H1 (cell line): ENCODE measurements around the gene UBL4A. TPM values are rescaled to one million over a fixed set of nuclear protein-coding genes. Genes with fewer than 3 reads are reported as not detected.

Experiments used
- CTCF ChIA-PET: fragments of 300-600 bp; sonication (Branson Sonifier 250); formaldehyde crosslinking; loops from one replicate; lab custom pipeline; 2021; ENCODE audit not compliant: partially characterized antibody; lab: Charles Lee
- POLR2A ChIA-PET: fragments of 300-600 bp; sonication (Branson Sonifier 250); formaldehyde crosslinking; loops from one replicate; lab custom pipeline; 2021; ENCODE audit warnings: inconsistent platforms; ENCODE audit not compliant: partially characterized antibody; lab: Charles Lee
- DNase-seq, 2 experiments: peaks; one replicate each; pipeline versions ENCODE4 v3.0.0 to v3.0.0-alpha.2; 2010 to 2022; ENCODE audit warnings: low spot score in 2 of 2, low read depth in 1 of 2, mixed read lengths in 1 of 2
- FAIRE-seq: peaks from 2 replicates; lab custom pipeline; 2011; peaks lifted over from hg19 to GRCh38; lab: Jason Lieb, UNC
- H2AFZ ChIP-seq: 2 replicates; pipeline ENCODE4 v1.8.1; 2012; ENCODE audit warnings: low read length, inconsistent platforms
- H2AK5ac ChIP-seq: 2 replicates; pipeline ENCODE4 v1.6.1; 2013; ENCODE audit warnings: low read depth, low read length
- H2BK120ac ChIP-seq: replicated peaks from 2 replicates; pipeline ENCODE3; 2013; ENCODE audit warnings: low read depth, low read length, inconsistent platforms
- H2BK12ac ChIP-seq: 2 replicates; pipeline ENCODE4 v1.6.1; 2013; ENCODE audit warnings: low read depth, low read length
- H2BK15ac ChIP-seq: 2 replicates; pipeline ENCODE4 v1.6.1; 2013; ENCODE audit warnings: low read length
- H2BK20ac ChIP-seq: 2 replicates; pipeline ENCODE4 v1.6.1; 2013; ENCODE audit warnings: low read length
- H2BK5ac ChIP-seq: 2 replicates; pipeline ENCODE4 v1.6.1; 2013; ENCODE audit warnings: low read depth, low read length
- H3K14ac ChIP-seq: 2 replicates; pipeline ENCODE4 v1.6.1; 2013; ENCODE audit warnings: inconsistent platforms; ENCODE audit not compliant: insufficient read length
- H3K18ac ChIP-seq: 2 replicates; pipeline ENCODE4 v1.6.1; 2013; ENCODE audit warnings: low read length; ENCODE audit errors: extremely low read depth
- H3K23ac ChIP-seq: 2 replicates; pipeline ENCODE4 v1.6.1; 2013; ENCODE audit warnings: inconsistent platforms; ENCODE audit not compliant: insufficient read length
- H3K23me2 ChIP-seq: 2 replicates; pipeline ENCODE4 v1.6.1; 2013; ENCODE audit warnings: low read depth, low read length
- H3K27ac ChIP-seq: 2 replicates; pipeline ENCODE4 v1.6.1; 2011; ENCODE audit warnings: low read depth, low read length, inconsistent platforms
- H3K27me3 ChIP-seq, 4 experiments: replicated peaks in 1 of 4; 1 replicate in 1 of 4; 2 replicates in 3 of 4; pipeline versions ENCODE4 v1.6.1 to v1.8.1; 2011 to 2013; ENCODE audit warnings: low read length in 3 of 4, mild to moderate bottlenecking in 3 of 4, inconsistent platforms in 2 of 4, mixed read lengths in 2 of 4, moderate library complexity in 1 of 4; ENCODE audit not compliant: control insufficient read depth in 3 of 4, insufficient read depth in 3 of 4; ENCODE audit errors: extremely low read depth in 1 of 4
- H3K36me3 ChIP-seq, 4 experiments: 2 replicates each; pipeline versions ENCODE4 v1.6.1 to v1.8.1; 2011 to 2013; ENCODE audit warnings: mild to moderate bottlenecking in 4 of 4, low read length in 3 of 4, moderate library complexity in 2 of 4, control low read depth in 1 of 4, inconsistent platforms in 1 of 4; ENCODE audit not compliant: insufficient read depth in 4 of 4, control insufficient read depth in 2 of 4
- H3K4ac ChIP-seq: replicated peaks from 2 replicates; pipeline ENCODE3; 2013; ENCODE audit warnings: low read length, low read depth, mixed read lengths, inconsistent platforms; ENCODE audit not compliant: insufficient read length
- H3K4me1 ChIP-seq, 4 experiments: replicated peaks in 1 of 4; 1 replicate in 1 of 4; 2 replicates in 3 of 4; pipeline versions ENCODE4 v1.6.1 to v1.8.1; 2011 to 2013; ENCODE audit warnings: low read length in 3 of 4, inconsistent platforms in 2 of 4, mixed read lengths in 1 of 4; ENCODE audit not compliant: insufficient read depth in 4 of 4, control insufficient read depth in 3 of 4
- H3K4me2 ChIP-seq, 2 experiments: 2 replicates each; pipeline versions ENCODE4 v1.6.1 to v1.8.1; 2011 to 2013; ENCODE audit warnings: low read depth in 2 of 2, low read length in 2 of 2, control low read depth in 1 of 2, inconsistent platforms in 1 of 2, mild to moderate bottlenecking in 1 of 2; ENCODE audit not compliant: insufficient read depth in 1 of 2
- H3K4me3 ChIP-seq, 4 experiments: fragments of 200-600, 300-600 bp in 1 of 4; sonication (generic), shearing (Covaris generic), sonication (Bioruptor Twin) in 1 of 4; 2 replicates each; pipeline versions ENCODE4 v1.5.1 to v1.8.1; 2011 to 2016; ENCODE audit warnings: low read length in 4 of 4, low read depth in 3 of 4, control low read depth in 2 of 4, inconsistent platforms in 2 of 4, mild to moderate bottlenecking in 2 of 4, mixed read lengths in 1 of 4, moderate library complexity in 1 of 4; ENCODE audit not compliant: insufficient read depth in 2 of 4; ENCODE audit errors: extremely low read depth in 1 of 4
- H3K56ac ChIP-seq: replicated peaks from 2 replicates; pipeline ENCODE3; 2013; ENCODE audit warnings: low read depth, mild to moderate bottlenecking, mixed read lengths, low read length, inconsistent platforms; ENCODE audit not compliant: insufficient read length
- H3K79me1 ChIP-seq: 2 replicates; pipeline ENCODE4 v1.6.1; 2013; ENCODE audit warnings: low read depth, low read length, control low read depth
- H3K79me2 ChIP-seq, 2 experiments: 2 replicates each; pipeline versions ENCODE4 v1.6.1 to v1.8.1; 2012 to 2013; ENCODE audit warnings: low read length in 2 of 2, mild to moderate bottlenecking in 2 of 2, inconsistent platforms in 1 of 2; ENCODE audit not compliant: insufficient read depth in 2 of 2, control insufficient read depth in 1 of 2
- H3K9ac ChIP-seq, 4 experiments: replicated peaks in 1 of 4; 1 replicate in 1 of 4; 2 replicates in 3 of 4; pipeline versions ENCODE4 v1.6.1 to v1.8.1; 2011 to 2013; ENCODE audit warnings: low read depth in 3 of 4, low read length in 3 of 4, control low read depth in 2 of 4, mild to moderate bottlenecking in 2 of 4, moderate library complexity in 2 of 4, inconsistent platforms in 1 of 4; ENCODE audit errors: extremely low read depth in 1 of 4
- H3K9me3 ChIP-seq, 2 experiments: 2 replicates each; pipeline versions ENCODE4 v1.6.1 to v1.8.1; 2012 to 2013; ENCODE audit warnings: mild to moderate bottlenecking in 2 of 2, moderate library complexity in 2 of 2, control low read depth in 1 of 2, inconsistent platforms in 1 of 2, low read depth in 1 of 2, low read length in 1 of 2, mixed read lengths in 1 of 2; ENCODE audit not compliant: insufficient read depth in 2 of 2
- H4K20me1 ChIP-seq, 2 experiments: replicated peaks in 1 of 2; 2 replicates each; pipeline versions ENCODE3 to v1.8.1; 2011 to 2013; ENCODE audit warnings: inconsistent platforms in 2 of 2, low read length in 2 of 2, mild to moderate bottlenecking in 1 of 2; ENCODE audit not compliant: insufficient read depth in 2 of 2, control insufficient read depth in 1 of 2
- H4K5ac ChIP-seq: 2 replicates; pipeline ENCODE4 v1.6.1; 2013; ENCODE audit warnings: low read length, low read depth, mixed read lengths, inconsistent platforms; ENCODE audit not compliant: insufficient read length
- H4K8ac ChIP-seq: 2 replicates; pipeline ENCODE4 v1.8.0; 2013; ENCODE audit warnings: mild to moderate bottlenecking, moderate library complexity, low read length, inconsistent platforms; ENCODE audit not compliant: insufficient read depth; ENCODE audit errors: extremely low read depth
- H4K91ac ChIP-seq: replicated peaks from 2 replicates; pipeline ENCODE3; 2013; ENCODE audit warnings: low read length, mixed read lengths, inconsistent platforms; ENCODE audit not compliant: insufficient read length
- CHD1 ChIP-seq: IDR thresholded peaks from 2 replicates; pipeline ENCODE4 v1.6.1; 2012; ENCODE audit warnings: low read depth, low read length, improper control_type of control experiment
- CHD2 ChIP-seq: IDR thresholded peaks from 2 replicates; pipeline ENCODE4 v1.6.1; 2012; ENCODE audit warnings: low read length, improper control_type of control experiment
- FOSL1 ChIP-seq: IDR thresholded peaks from 2 replicates; pipeline ENCODE4 v1.6.1; 2011; ENCODE audit warnings: mild to moderate bottlenecking, low read depth, low read length, moderate library complexity; ENCODE audit not compliant: insufficient read depth
- GABPA ChIP-seq: IDR thresholded peaks from 2 replicates; pipeline ENCODE4 v1.6.1; 2011; ENCODE audit warnings: mild to moderate bottlenecking, low read length, moderate library complexity, borderline replicate concordance; ENCODE audit not compliant: insufficient read depth
- SAP30 ChIP-seq: fragments of 300-600 bp; sonication (generic); IDR thresholded peaks from 2 replicates; pipeline ENCODE4 v1.7.1; 2012; ENCODE audit warnings: low read length, moderate library complexity, mild to moderate bottlenecking, inconsistent platforms; ENCODE audit not compliant: insufficient read depth, insufficient replicate concordance
- SP2 ChIP-seq: IDR thresholded peaks from 2 replicates; pipeline ENCODE4 v1.6.1; 2012; ENCODE audit warnings: mild to moderate bottlenecking, low read length, inconsistent platforms
- SP4 ChIP-seq: IDR thresholded peaks from 2 replicates; pipeline ENCODE4 v1.6.1; 2012; ENCODE audit warnings: low read length, inconsistent platforms
- SRF ChIP-seq: IDR thresholded peaks from 2 replicates; pipeline ENCODE4 v1.6.1; 2011; ENCODE audit warnings: mild to moderate bottlenecking, low read depth, low read length, moderate library complexity
- TAF7 ChIP-seq: optimal IDR thresholded peaks from 2 replicates; pipeline ENCODE3; 2011; ENCODE audit warnings: low read depth, mild to moderate bottlenecking, inconsistent platforms, low read length, moderate library complexity, borderline replicate concordance
- ZNF274 ChIP-seq: IDR thresholded peaks from 2 replicates; pipeline ENCODE4 v1.7.0; 2012; ENCODE audit warnings: low read length, borderline replicate concordance; ENCODE audit errors: extremely low read depth
- WGBS, 2 experiments: shearing (Covaris generic) in 1 of 2; methylation state at CpG; one replicate each; pipeline versions ENCODE4 v1.1.6 to v1.1.7; 2013 to 2015; ENCODE audit warnings: low lambda C conversion rate in 2 of 2, mixed read lengths in 2 of 2, inconsistent platforms in 1 of 2, low coverage in 1 of 2, missing lambda C conversion rate in 1 of 2; ENCODE audit not compliant: insufficient replicate concordance in 2 of 2, insufficient coverage in 1 of 2, insufficient read length in 1 of 2; ENCODE audit errors: extremely low coverage in 1 of 2, missing lambda C conversion rate in 1 of 2; 5-methylcytosine and 5-hydroxymethylcytosine counted together
- polyA plus RNA-seq, 7 experiments: library from polyadenylated mRNA; depleted of rRNA in 3 of 7; stranded (reverse) in 5 of 7; unstranded in 2 of 7; fragments of >200 nt in 5 of 7; fragments of 200-250 nt in 2 of 7; gene quantifications; 1 replicate in 5 of 7; 2 replicates in 1 of 7; 4 replicates in 1 of 7; pipeline versions ENCODE4 v1.2.1 to v1.2.3, GENCODE V29; 2011 to 2013; ENCODE audit warnings: missing spikeins in 2 of 7, mixed read lengths in 2 of 7
- total RNA-seq: library from RNA; stranded (reverse); fragmentation: NEBNext Ultra II Directional; extraction: Animal tissue kit (Norgen Biotek cat#: 25700); gene quantifications from 2 replicates; pipeline ENCODE4 v1.2.1, GENCODE V29; 2021

The UBL4A gene
- total and polyA plus RNA-seq, 2 of the 8 experiments (the other 6 are each of a cell fraction or from before 2014, with no cell fraction given), result 23.1 to 31.7 TPM

GRCh38 chrX:154437971-154438893 is 48.2 kb downstream of the UBL4A start:
- H3K56ac ChIP-seq, result no peak overlapping the region
- FAIRE-seq, result no peak
- peak overlapping the region in 3 of 4 experiments; percentile 28 to 51 (median 29); a peak in 4 of 7 replicates for H3K9ac ChIP-seq
- POLR2A ChIA-PET, result interaction anchor here (0.8 to 1.2 kb wide), 6 partner anchors 10 to 89 kb away, joined by 3 to 5 read pairs (median 3); partner anchors contain the start of genes RPL10 and SLC10A3
- no peak overlapping the region for H3K23ac ChIP-seq
- no peak overlapping the region for H3K14ac ChIP-seq
- no peak overlapping the region for H2BK20ac ChIP-seq
- peaks cover 0 to 11% of the 10 kb centered on the region in 2 experiments for H4K20me1 ChIP-seq
- peaks cover 2% of the 10 kb centered on the region; the same call in 1 of the 2 replicates for H3K23me2 ChIP-seq
- H3K79me1 ChIP-seq, result no peaks in the 10 kb centered on the region
- H3K18ac ChIP-seq, result no peak overlapping the region
- peaks cover 0 to 6% (median 4%) of the 10 kb centered on the region in 4 experiments; a peak in 6 of 7 replicates for H3K4me1 ChIP-seq
- H3K4ac ChIP-seq, result no peak overlapping the region
- WGBS, 2 experiments, result 87% methylated on average over 15 of the region's 28 CpGs; no CpG with 5 or more reads in 1 of the 2 experiments
- no peak overlapping the region for H4K8ac ChIP-seq
- DNase-seq, result no peak
- no peak overlapping the region for H2AFZ ChIP-seq
- no peak overlapping the region for H3K27ac ChIP-seq
- H2BK120ac ChIP-seq, result no peak overlapping the region
- peak overlapping the region; percentile 56 to 86 (median 66) for H3K4me3 ChIP-seq
- no peak overlapping the region for H4K91ac ChIP-seq
- H3K79me2 ChIP-seq, result peaks cover 0 to 17% of the 10 kb centered on the region in 2 experiments; a peak in 2 of 4 replicates
- H2BK12ac ChIP-seq, result no peak overlapping the region
- H3K27me3 ChIP-seq, result no peaks in the 10 kb centered on the region
- H4K5ac ChIP-seq, result no peak overlapping the region
- TF ChIP-seq ZNF274 (no peak), FOSL1 (no peak), SAP30 (no peak), TAF7 (no peak), CHD2 (no peak), SRF (no peak), CHD1 (no peak), GABPA (no peak), SP4 (no peak), SP2 (no peak)
- TF ChIP-seq, all 59 proteins: peak for 0
- no peaks in the 10 kb centered on the region for H3K9me3 ChIP-seq
- H2BK5ac ChIP-seq, result no peak overlapping the region
- H3K36me3 ChIP-seq, result peaks cover 0 to 29% (median 14%) of the 10 kb centered on the region in 4 experiments; a peak in 6 of 8 replicates
- H3K4me2 ChIP-seq, result peak overlapping the region; percentile 68 to 89
- H2AK5ac ChIP-seq, result no peak overlapping the region
- CTCF ChIA-PET, result interaction anchor here (0.5 to 0.9 kb wide), 2 partner anchors 42 to 44 kb away, joined by 3 to 4 read pairs; no protein-coding TSS in a partner anchor
- H2BK15ac ChIP-seq, result no peak overlapping the region
